ENCODE data around the gene TFAP2B. TPM values are rescaled to one million over a fixed set of nuclear protein-coding genes. Genes with fewer than 3 reads are reported as not detected.

Gene TFAP2B
- polyA plus RNA-seq, 1 donor from 2014 or later, result not detected

GRCh38 chr6:50826803-50827202 lies 8.1 kb downstream of the TFAP2B start:
- Histone ChIP-seq H3K27me3 (ENCODE audit: insufficient read depth, low read depth, low read length) (peaks cover 100% of the 10 kb centered on the region), H3K4me2 (ENCODE audit: low read length) (no peak overlapping the region), H3K9ac (ENCODE audit: low read length) (no peak overlapping the region), H3K4me3 (ENCODE audit: low read length) (no peak overlapping the region), H4K20me1 (ENCODE audit: insufficient read depth) (no peaks in the 10 kb centered on the region), H3K9me2 (ENCODE audit: insufficient read depth, low read length) (no peaks in the 10 kb centered on the region), H3K27ac (ENCODE audit: low read length) (no peak overlapping the region), H3K36me3 (ENCODE audit: insufficient read depth, low read length) (no peaks in the 10 kb centered on the region), H3K9me3 (ENCODE audit: low read length) (no peaks in the 10 kb centered on the region), H3K79me2 (replicated peaks; ENCODE audit: insufficient read depth, low read length) (no peaks in the 10 kb centered on the region), H3F3A (ENCODE audit: insufficient read depth, low read length, poor library complexity, severe bottlenecking) (no peaks in the 10 kb centered on the region), H2AFZ (ENCODE audit: low read depth, low read length) (no peak overlapping the region)
- TF ChIP-seq MXI1 (conservative IDR thresholded peaks at IDR 0.05; ENCODE audit: poor library complexity, severe bottlenecking) (no peak), POLR2AphosphoS5 (IDR thresholded peaks at IDR 0.05) (no peak), RAD21 (conservative IDR thresholded peaks at IDR 0.05) (no peak), EP300 (conservative IDR thresholded peaks at IDR 0.05; ENCODE audit: poor library complexity, severe bottlenecking) (no peak), CTCF (IDR thresholded peaks at IDR 0.05; ENCODE audit: poor library complexity, severe bottlenecking) (no peak), SMC3 (conservative IDR thresholded peaks at IDR 0.05; ENCODE audit: poor library complexity) (no peak), REST (IDR thresholded peaks at IDR 0.05; ENCODE audit: borderline replicate concordance) (no peak), EZH2 (IDR thresholded peaks at IDR 0.05; ENCODE audit: borderline replicate concordance, insufficient read depth, low read length, poor library complexity, severe bottlenecking) (no peak), TAF1 (IDR thresholded peaks at IDR 0.05; ENCODE audit: low read depth) (no peak)

- no peak overlapping the region for H3K4me3 ChIP-seq (ENCODE audit: low read length)
- no peaks in the 10 kb centered on the region for H3K36me3 ChIP-seq (ENCODE audit: insufficient read depth, low read length)
- TF ChIP-seq MXI1 (conservative IDR thresholded peaks at IDR 0.05; ENCODE audit: poor library complexity, severe bottlenecking) (no peak), EZH2 (IDR thresholded peaks at IDR 0.05; ENCODE audit: borderline replicate concordance, insufficient read depth, low read length, poor library complexity, severe bottlenecking) (no peak), EP300 (conservative IDR thresholded peaks at IDR 0.05; ENCODE audit: poor library complexity, severe bottlenecking) (no peak), CTCF (IDR thresholded peaks at IDR 0.05; ENCODE audit: poor library complexity, severe bottlenecking) (no peak), POLR2AphosphoS5 (IDR thresholded peaks at IDR 0.05) (no peak), TAF1 (IDR thresholded peaks at IDR 0.05; ENCODE audit: low read depth) (no peak), REST (IDR thresholded peaks at IDR 0.05; ENCODE audit: borderline replicate concordance) (no peak), SMC3 (conservative IDR thresholded peaks at IDR 0.05; ENCODE audit: poor library complexity) (no peak), RAD21 (conservative IDR thresholded peaks at IDR 0.05) (no peak)
- H3K79me2 ChIP-seq (replicated peaks; ENCODE audit: insufficient read depth, low read length), result no peaks in the 10 kb centered on the region
- H3K9me2 ChIP-seq (ENCODE audit: insufficient read depth, low read length), result no peaks in the 10 kb centered on the region
- no peak overlapping the region for H3K9ac ChIP-seq (ENCODE audit: low read length)
- no peak overlapping the region for H3K4me2 ChIP-seq (ENCODE audit: low read length)
- H4K20me1 ChIP-seq (ENCODE audit: insufficient read depth), result no peaks in the 10 kb centered on the region
- H2AFZ ChIP-seq (ENCODE audit: low read depth, low read length), result no peak overlapping the region
- H3F3A ChIP-seq (ENCODE audit: insufficient read depth, low read length, poor library complexity, severe bottlenecking), result no peaks in the 10 kb centered on the region
- H3K9me3 ChIP-seq (ENCODE audit: low read length), result no peaks in the 10 kb centered on the region
- H3K27me3 ChIP-seq (ENCODE audit: insufficient read depth, low read depth, low read length), result peaks cover 100% of the 10 kb centered on the region
- H3K27ac ChIP-seq (ENCODE audit: low read length), result no peak overlapping the region
Observed at GRCh38 chr6:50829049-50829448, 10.4 kb downstream of the TFAP2B start.

Data from neural cell (in vitro differentiated cells).